Measurements from ENCODE around the gene HEXIM2. TPM values are rescaled to one million over a fixed set of nuclear protein-coding genes. Genes with fewer than 3 reads are reported as not detected.

Gene HEXIM2
- total and polyA plus RNA-seq, 2 of the 13 experiments (the other 11 are each of a cell fraction or from before 2014, with no cell fraction given): 27.1 to 32.4 TPM

GRCh38 chr17:45112559-45113423, 48.9 kb upstream of the HEXIM2 start (continued):
- TF ChIP-seq ZFX (CRISPR knock-in tag; IDR thresholded peaks at IDR 0.05; ENCODE audit: low read depth) (no peak), CCDC6 (CRISPR knock-in tag; IDR thresholded peaks at IDR 0.05) (no peak), MYNN (CRISPR knock-in tag; IDR thresholded peaks at IDR 0.05; ENCODE audit: low read depth) (no peak), PREB (CRISPR knock-in tag; IDR thresholded peaks at IDR 0.05) (no peak), ZNF619 (CRISPR knock-in tag; IDR thresholded peaks at IDR 0.05) (no peak), PAWR (CRISPR knock-in tag; IDR thresholded peaks at IDR 0.05; ENCODE audit: borderline replicate concordance) (no peak), ZBTB26 (CRISPR knock-in tag; IDR thresholded peaks at IDR 0.05; ENCODE audit: borderline replicate concordance) (no peak), RARA (CRISPR knock-in tag; IDR thresholded peaks at IDR 0.05) (no peak), ZNF382 (CRISPR knock-in tag; IDR thresholded peaks at IDR 0.05; ENCODE audit: borderline replicate concordance) (no peak), SMAD9 (CRISPR knock-in tag; IDR thresholded peaks at IDR 0.05) (no peak), ZNF142 (CRISPR knock-in tag; IDR thresholded peaks at IDR 0.05) (no peak), ZNF362 (CRISPR knock-in tag; IDR thresholded peaks at IDR 0.05; ENCODE audit: borderline replicate concordance) (no peak), ZNF234 (CRISPR knock-in tag; conservative IDR thresholded peaks at IDR 0.05) (no peak), ZNF616 (CRISPR knock-in tag; IDR thresholded peaks at IDR 0.05; ENCODE audit: low read depth) (no peak), PAF1 (CRISPR knock-in tag; IDR thresholded peaks at IDR 0.05) (no peak), MTERF4 (CRISPR knock-in tag; IDR thresholded peaks at IDR 0.05) (no peak), ZNF720 (CRISPR knock-in tag; IDR thresholded peaks at IDR 0.05) (no peak), NPAS2 (CRISPR knock-in tag; IDR thresholded peaks at IDR 0.05; ENCODE audit: borderline replicate concordance) (no peak), ARHGAP35 (CRISPR knock-in tag; IDR thresholded peaks at IDR 0.05; ENCODE audit: borderline replicate concordance) (no peak)
